HG03108 (cell line): ENCODE data around the gene NR4A1.

Experiments used
- ATAC-seq: cut with Tn5 transposase; IDR thresholded peaks from one replicate; pipeline ENCODE4 v1.9.1; 2021; ENCODE audit warnings: moderate library complexity; ENCODE audit not compliant: unreplicated experiment

The NR4A1 gene

GRCh38 chr12:52074971-52075724, 23.9 kb downstream of the NR4A1 start:
- no peak for ATAC-seq

- no peak for ATAC-seq
Observed at GRCh38 chr12:52076811-52077210, 25.6 kb downstream of the NR4A1 start.

DNA sequence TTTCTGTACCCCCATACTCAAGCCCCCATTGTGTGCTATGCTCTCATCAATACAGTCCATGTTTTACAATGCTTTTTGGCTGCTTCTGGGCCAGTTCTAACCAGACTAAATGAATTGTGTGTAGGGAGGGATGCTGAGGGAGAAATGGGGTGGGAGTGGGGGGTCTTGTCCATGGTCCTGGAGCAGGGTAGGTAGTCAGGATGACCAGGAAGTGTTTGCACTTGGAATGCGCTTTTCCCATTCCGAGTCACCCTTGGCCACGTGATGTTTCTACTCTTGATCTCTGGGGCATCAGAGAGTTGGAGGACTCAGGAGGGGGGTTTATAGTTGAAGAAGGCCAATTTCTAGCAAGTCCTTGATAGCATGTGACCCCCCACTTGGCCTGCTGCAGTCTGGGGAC, 27.0 kb downstream of the NR4A1 start:
- ATAC-seq = no peak

- no peak for ATAC-seq
Observed at GRCh38 chr12:52079576-52080402, 28.5 kb downstream of the NR4A1 start, which contains the start of gene SMIM41. Gene SMIM41, plus strand, starts transcription at chr12:52079704. Its CDS starts 76 bp downstream, at chr12:52079780.

- ATAC-seq = no peak
Observed at GRCh38 chr12:52080403-52081251, 29.4 kb downstream of the NR4A1 start.

DNA sequence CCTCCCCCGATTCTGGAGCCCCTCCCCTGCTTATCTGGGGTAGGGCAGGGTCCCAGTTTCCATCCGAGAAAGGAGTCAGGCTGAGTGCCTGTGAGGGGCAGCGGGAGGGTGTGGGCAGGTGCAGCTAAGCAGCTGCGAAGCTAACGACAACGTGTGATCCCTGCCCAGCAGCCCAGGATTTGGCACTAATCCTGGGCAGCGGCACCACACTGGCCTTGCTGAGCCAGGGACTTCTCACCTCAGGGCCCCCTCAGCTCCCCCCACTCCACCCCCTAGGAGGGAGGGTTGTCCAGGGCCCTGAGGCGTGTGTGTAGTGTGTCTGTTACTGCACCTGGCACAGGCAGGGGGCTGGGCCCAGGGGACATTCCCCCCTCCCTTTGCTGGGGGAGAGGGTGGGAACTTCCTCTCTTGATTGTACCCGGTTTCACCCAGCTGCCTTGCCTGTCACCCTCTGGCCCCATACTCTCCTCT, 30.1 kb downstream of the NR4A1 start:
- peak; percentile 57 for ATAC-seq

- ATAC-seq = no peak
Observed at GRCh38 chr12:52082026-52082668, 30.9 kb downstream of the NR4A1 start.

DNA sequence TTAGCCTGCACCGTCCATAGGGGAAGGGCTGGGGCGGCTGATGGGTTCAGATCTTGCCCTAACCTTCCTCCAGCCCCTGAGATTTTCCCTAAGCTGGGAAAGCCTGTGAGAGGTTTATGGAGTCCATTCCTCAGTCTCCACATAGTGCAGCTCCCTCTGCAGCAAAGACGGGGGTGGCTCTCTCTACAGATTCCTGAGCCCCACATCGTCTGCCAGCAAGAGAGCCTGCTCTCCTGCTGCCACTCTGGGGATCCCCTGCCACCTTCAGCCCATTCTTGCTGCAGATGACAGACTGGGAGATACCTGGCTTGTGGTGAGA, 31.4 kb downstream of the NR4A1 start:
- ATAC-seq = no peak

DNA sequence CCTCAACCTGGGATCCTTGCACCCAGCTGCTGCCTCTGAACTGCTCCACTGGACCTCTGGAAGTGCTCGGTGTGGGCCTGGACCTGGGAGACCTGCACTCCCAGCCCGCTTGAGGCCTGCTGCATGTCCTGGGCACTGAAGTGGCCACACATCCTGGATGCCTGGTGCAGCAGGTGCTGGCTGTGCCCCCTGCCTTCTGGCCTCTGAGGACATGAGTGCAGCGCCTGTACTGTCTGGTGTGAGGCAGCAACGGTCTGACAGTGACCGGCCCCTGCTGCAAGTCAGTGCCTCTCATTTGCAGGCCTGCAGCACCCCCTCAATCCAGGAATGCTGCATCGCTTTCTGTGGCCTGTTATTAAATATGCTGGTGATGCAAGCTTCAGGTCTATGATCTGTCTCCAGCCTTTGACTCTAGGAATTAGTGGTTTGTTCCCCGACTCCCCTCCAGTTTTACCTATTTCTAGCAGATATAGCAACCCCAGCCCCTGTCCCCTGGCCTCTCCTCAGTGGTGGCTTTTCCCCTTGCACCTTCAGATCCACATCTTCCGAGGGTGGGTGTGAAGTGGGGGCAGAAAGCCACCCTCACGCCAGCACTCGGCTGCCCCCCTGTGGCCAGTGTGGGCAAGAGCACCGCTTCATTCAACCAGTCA, 31.9 kb downstream of the NR4A1 start:
- ATAC-seq = no peak

GRCh38 chr12:52083638-52083996, 32.4 kb downstream of the NR4A1 start:
- no peak for ATAC-seq

- ATAC-seq = no peak
Observed at GRCh38 chr12:52084491-52085231, 33.4 kb downstream of the NR4A1 start.

DNA sequence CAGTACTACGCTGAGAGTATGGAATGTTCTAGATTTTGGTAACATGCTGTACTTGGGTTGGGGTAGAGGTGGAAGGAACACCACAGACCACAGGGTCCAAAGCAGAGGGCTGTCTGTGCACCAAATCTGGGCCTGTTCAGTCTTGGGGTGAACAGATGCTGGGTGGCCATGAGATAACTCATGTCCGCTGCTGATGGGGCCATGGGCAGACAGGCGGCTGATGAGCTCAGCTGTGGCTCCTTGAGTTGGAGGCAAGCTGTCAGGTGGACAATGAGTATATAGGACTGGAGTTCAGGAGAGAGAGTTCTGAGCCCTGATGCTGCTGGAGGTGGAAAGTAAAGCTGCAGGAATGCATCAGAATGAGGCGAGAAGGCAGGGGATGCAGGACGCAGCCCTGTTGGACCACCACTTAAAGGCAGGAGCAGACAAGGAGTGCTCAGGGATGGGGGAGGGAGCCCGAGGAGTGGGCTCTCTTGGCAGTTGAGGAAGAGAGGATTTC, 34.5 kb downstream of the NR4A1 start:
- no peak for ATAC-seq

DNA sequence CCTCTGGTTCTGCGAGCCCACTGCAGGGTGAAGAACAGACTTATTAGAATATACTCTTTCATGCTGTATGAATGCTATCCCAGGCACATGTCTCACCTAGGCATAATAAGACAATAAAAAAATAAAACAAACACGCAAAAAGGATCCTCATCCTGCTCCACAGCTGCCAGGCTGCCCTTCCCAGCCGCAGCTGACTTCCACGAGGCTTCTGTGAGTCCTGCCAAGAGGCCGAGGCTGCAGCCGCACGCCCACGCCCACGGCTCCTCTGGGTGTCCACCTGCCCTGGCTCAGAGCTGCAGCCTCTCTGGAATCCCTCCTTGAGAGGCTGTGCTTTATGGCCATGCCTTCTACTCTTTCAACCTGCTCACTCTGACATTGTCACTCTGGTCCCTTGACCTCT, 35.1 kb downstream of the NR4A1 start:
- ATAC-seq = no peak

- no peak for ATAC-seq
Observed at GRCh38 chr12:52086944-52087835, 35.9 kb downstream of the NR4A1 start.

DNA sequence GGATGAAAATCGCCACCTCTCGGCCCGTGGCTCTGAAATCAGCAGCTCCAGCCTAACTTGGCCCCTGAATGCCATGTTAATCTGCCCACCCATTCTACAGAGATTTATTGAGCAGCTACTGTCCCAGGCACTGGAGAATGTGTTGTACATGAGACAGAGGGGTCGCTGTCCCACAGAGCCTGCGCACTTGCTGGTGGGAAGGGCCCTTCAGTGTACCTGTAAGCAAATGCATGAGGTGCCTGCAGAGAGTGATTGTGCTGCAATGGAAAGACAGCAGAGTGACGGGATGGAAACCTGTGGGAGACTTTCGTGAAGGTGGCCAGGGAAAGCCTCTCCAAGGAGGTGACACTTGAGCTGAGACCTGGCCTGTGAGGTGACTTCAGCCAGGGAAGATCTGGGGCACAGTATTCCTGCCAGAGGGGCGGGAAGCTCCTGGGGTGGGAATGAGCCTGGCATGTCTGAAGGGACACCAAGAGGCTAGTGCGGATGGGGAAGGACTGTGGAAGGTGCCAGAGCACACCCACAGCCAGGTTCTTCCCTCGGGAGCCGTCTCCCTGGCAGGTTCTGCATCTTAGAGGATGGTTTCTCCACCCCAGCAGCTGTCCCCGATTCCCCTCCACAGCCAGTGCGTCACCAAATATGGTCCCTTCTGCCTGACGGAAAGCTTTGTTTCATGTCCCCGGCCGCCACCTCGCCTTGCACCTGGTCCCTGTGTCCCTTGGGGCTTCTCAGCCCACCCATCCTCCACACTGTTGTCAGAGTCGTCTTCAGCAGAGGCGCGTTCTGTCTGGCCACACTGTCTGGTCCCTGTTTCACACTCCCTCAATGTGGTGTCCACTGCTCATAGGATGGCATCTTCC, 36.9 kb downstream of the NR4A1 start:
- ATAC-seq = peak; percentile 84

GRCh38 chr12:52089491-52089890, 38.2 kb downstream of the NR4A1 start:
- no peak for ATAC-seq

GRCh38 chr12:52090291-52090690, 39.0 kb downstream of the NR4A1 start:
- no peak for ATAC-seq

- ATAC-seq = no peak
Observed at GRCh38 chr12:52091061-52091460, 39.8 kb downstream of the NR4A1 start.
